Measurements from ENCODE around the gene KYAT1.

The KYAT1 gene

GRCh38 chr9:128881884-128882676, at the start of gene KYAT1, which contains the start of gene LRRC8A:
Gene KYAT1 (minus strand): TSS chr9:128881950. CDS start chr9:128845405, 36,545 bp downstream.
Gene LRRC8A (plus strand): TSS chr9:128882133. CDS start chr9:128907165, 25,032 bp downstream.
- peak; percentile 99 for DNase-seq

GRCh38 chr9:128929560-128929959, 47.8 kb upstream of the KYAT1 start:
- no peak for DNase-seq

- DNase-seq: no peak
Observed at GRCh38 chr9:128928624-128929023, 46.9 kb upstream of the KYAT1 start.

GRCh38 chr9:128927731-128928411, 46.1 kb upstream of the KYAT1 start:
- peak; percentile 48 for DNase-seq

- DNase-seq: no peak
Observed at GRCh38 chr9:128923493-128923883, 41.7 kb upstream of the KYAT1 start.

- DNase-seq: peak; percentile 34
Observed at GRCh38 chr9:128921881-128922763, 40.4 kb upstream of the KYAT1 start.

GRCh38 chr9:128920381-128921058, 38.8 kb upstream of the KYAT1 start, which contains the start of gene PHYHD1:
Gene PHYHD1 (plus strand): TSS chr9:128920982. CDS start chr9:128922324, 1,342 bp downstream.
- no peak for DNase-seq

GRCh38 chr9:128919402-128920089, 37.8 kb upstream of the KYAT1 start:
- no peak for DNase-seq

GRCh38 chr9:128918921-128919320, 37.2 kb upstream of the KYAT1 start:
- DNase-seq: no peak

- DNase-seq: no peak
Observed at GRCh38 chr9:128917151-128917849, 35.5 kb upstream of the KYAT1 start.

- DNase-seq: no peak
Observed at GRCh38 chr9:128916745-128917144, 35.0 kb upstream of the KYAT1 start.

GRCh38 chr9:128916204-128916603, 34.5 kb upstream of the KYAT1 start:
- no peak for DNase-seq

GRCh38 chr9:128913995-128914772, 32.4 kb upstream of the KYAT1 start:
- DNase-seq: no peak

- DNase-seq: no peak
Observed at GRCh38 chr9:128913048-128913900, 31.5 kb upstream of the KYAT1 start.

GRCh38 chr9:128912270-128912853, 30.6 kb upstream of the KYAT1 start:
- DNase-seq: peak; percentile 29

- DNase-seq: no peak
Observed at GRCh38 chr9:128911529-128912035, 29.8 kb upstream of the KYAT1 start.

GRCh38 chr9:128910906-128911305, 29.2 kb upstream of the KYAT1 start:
- no peak for DNase-seq

GRCh38 chr9:128909859-128910258, 28.1 kb upstream of the KYAT1 start:
- no peak for DNase-seq

GRCh38 chr9:128908372-128908771, 26.6 kb upstream of the KYAT1 start:
- no peak for DNase-seq
